H1 (cell line): ENCODE data around the gene TP53RK. TPM values are rescaled to one million over a fixed set of nuclear protein-coding genes. Genes with fewer than 3 reads are reported as not detected.

Experiments
- CTCF ChIA-PET: fragments of 300-600 bp; sonication (Branson Sonifier 250); formaldehyde crosslinking; loops from one replicate; lab custom pipeline; 2021; ENCODE audit not compliant: partially characterized antibody; lab: Charles Lee
- POLR2A ChIA-PET: fragments of 300-600 bp; sonication (Branson Sonifier 250); formaldehyde crosslinking; loops from one replicate; lab custom pipeline; 2021; ENCODE audit warnings: inconsistent platforms; ENCODE audit not compliant: partially characterized antibody; lab: Charles Lee
- DNase-seq, 2 experiments: peaks; one replicate each; pipeline versions ENCODE4 v3.0.0 to v3.0.0-alpha.2; 2010 to 2022; ENCODE audit warnings: low spot score in 2 of 2, low read depth in 1 of 2, mixed read lengths in 1 of 2
- FAIRE-seq: peaks from 2 replicates; lab custom pipeline; 2011; peaks lifted over from hg19 to GRCh38; lab: Jason Lieb, UNC
- H2AFZ ChIP-seq: 2 replicates; pipeline ENCODE4 v1.8.1; 2012; ENCODE audit warnings: low read length, inconsistent platforms
- H2AK5ac ChIP-seq: 2 replicates; pipeline ENCODE4 v1.6.1; 2013; ENCODE audit warnings: low read depth, low read length
- H2BK120ac ChIP-seq: replicated peaks from 2 replicates; pipeline ENCODE3; 2013; ENCODE audit warnings: low read depth, low read length, inconsistent platforms
- H2BK12ac ChIP-seq: 2 replicates; pipeline ENCODE4 v1.6.1; 2013; ENCODE audit warnings: low read depth, low read length
- H2BK15ac ChIP-seq: 2 replicates; pipeline ENCODE4 v1.6.1; 2013; ENCODE audit warnings: low read length
- H2BK20ac ChIP-seq: 2 replicates; pipeline ENCODE4 v1.6.1; 2013; ENCODE audit warnings: low read length
- H2BK5ac ChIP-seq: 2 replicates; pipeline ENCODE4 v1.6.1; 2013; ENCODE audit warnings: low read depth, low read length
- H3K14ac ChIP-seq: 2 replicates; pipeline ENCODE4 v1.6.1; 2013; ENCODE audit warnings: inconsistent platforms; ENCODE audit not compliant: insufficient read length
- H3K18ac ChIP-seq: 2 replicates; pipeline ENCODE4 v1.6.1; 2013; ENCODE audit warnings: low read length; ENCODE audit errors: extremely low read depth
- H3K23ac ChIP-seq: 2 replicates; pipeline ENCODE4 v1.6.1; 2013; ENCODE audit warnings: inconsistent platforms; ENCODE audit not compliant: insufficient read length
- H3K23me2 ChIP-seq: 2 replicates; pipeline ENCODE4 v1.6.1; 2013; ENCODE audit warnings: low read depth, low read length
- H3K27ac ChIP-seq: 2 replicates; pipeline ENCODE4 v1.6.1; 2011; ENCODE audit warnings: low read depth, low read length, inconsistent platforms
- H3K27me3 ChIP-seq, 4 experiments: replicated peaks in 1 of 4; 1 replicate in 1 of 4; 2 replicates in 3 of 4; pipeline versions ENCODE4 v1.6.1 to v1.8.1; 2011 to 2013; ENCODE audit warnings: low read length in 3 of 4, mild to moderate bottlenecking in 3 of 4, inconsistent platforms in 2 of 4, mixed read lengths in 2 of 4, moderate library complexity in 1 of 4; ENCODE audit not compliant: control insufficient read depth in 3 of 4, insufficient read depth in 3 of 4; ENCODE audit errors: extremely low read depth in 1 of 4
- H3K36me3 ChIP-seq, 4 experiments: 2 replicates each; pipeline versions ENCODE4 v1.6.1 to v1.8.1; 2011 to 2013; ENCODE audit warnings: mild to moderate bottlenecking in 4 of 4, low read length in 3 of 4, moderate library complexity in 2 of 4, control low read depth in 1 of 4, inconsistent platforms in 1 of 4; ENCODE audit not compliant: insufficient read depth in 4 of 4, control insufficient read depth in 2 of 4
- H3K4ac ChIP-seq: replicated peaks from 2 replicates; pipeline ENCODE3; 2013; ENCODE audit warnings: low read length, low read depth, mixed read lengths, inconsistent platforms; ENCODE audit not compliant: insufficient read length
- H3K4me1 ChIP-seq, 4 experiments: replicated peaks in 1 of 4; 1 replicate in 1 of 4; 2 replicates in 3 of 4; pipeline versions ENCODE4 v1.6.1 to v1.8.1; 2011 to 2013; ENCODE audit warnings: low read length in 3 of 4, inconsistent platforms in 2 of 4, mixed read lengths in 1 of 4; ENCODE audit not compliant: insufficient read depth in 4 of 4, control insufficient read depth in 3 of 4
- H3K4me2 ChIP-seq, 2 experiments: 2 replicates each; pipeline versions ENCODE4 v1.6.1 to v1.8.1; 2011 to 2013; ENCODE audit warnings: low read depth in 2 of 2, low read length in 2 of 2, control low read depth in 1 of 2, inconsistent platforms in 1 of 2, mild to moderate bottlenecking in 1 of 2; ENCODE audit not compliant: insufficient read depth in 1 of 2
- H3K4me3 ChIP-seq, 4 experiments: fragments of 200-600, 300-600 bp in 1 of 4; sonication (generic), shearing (Covaris generic), sonication (Bioruptor Twin) in 1 of 4; 2 replicates each; pipeline versions ENCODE4 v1.5.1 to v1.8.1; 2011 to 2016; ENCODE audit warnings: low read length in 4 of 4, low read depth in 3 of 4, control low read depth in 2 of 4, inconsistent platforms in 2 of 4, mild to moderate bottlenecking in 2 of 4, mixed read lengths in 1 of 4, moderate library complexity in 1 of 4; ENCODE audit not compliant: insufficient read depth in 2 of 4; ENCODE audit errors: extremely low read depth in 1 of 4
- H3K56ac ChIP-seq: replicated peaks from 2 replicates; pipeline ENCODE3; 2013; ENCODE audit warnings: low read depth, mild to moderate bottlenecking, mixed read lengths, low read length, inconsistent platforms; ENCODE audit not compliant: insufficient read length
- H3K79me1 ChIP-seq: 2 replicates; pipeline ENCODE4 v1.6.1; 2013; ENCODE audit warnings: low read depth, low read length, control low read depth
- H3K79me2 ChIP-seq, 2 experiments: 2 replicates each; pipeline versions ENCODE4 v1.6.1 to v1.8.1; 2012 to 2013; ENCODE audit warnings: low read length in 2 of 2, mild to moderate bottlenecking in 2 of 2, inconsistent platforms in 1 of 2; ENCODE audit not compliant: insufficient read depth in 2 of 2, control insufficient read depth in 1 of 2
- H3K9ac ChIP-seq, 4 experiments: replicated peaks in 1 of 4; 1 replicate in 1 of 4; 2 replicates in 3 of 4; pipeline versions ENCODE4 v1.6.1 to v1.8.1; 2011 to 2013; ENCODE audit warnings: low read depth in 3 of 4, low read length in 3 of 4, control low read depth in 2 of 4, mild to moderate bottlenecking in 2 of 4, moderate library complexity in 2 of 4, inconsistent platforms in 1 of 4; ENCODE audit errors: extremely low read depth in 1 of 4
- H3K9me3 ChIP-seq, 2 experiments: 2 replicates each; pipeline versions ENCODE4 v1.6.1 to v1.8.1; 2012 to 2013; ENCODE audit warnings: mild to moderate bottlenecking in 2 of 2, moderate library complexity in 2 of 2, control low read depth in 1 of 2, inconsistent platforms in 1 of 2, low read depth in 1 of 2, low read length in 1 of 2, mixed read lengths in 1 of 2; ENCODE audit not compliant: insufficient read depth in 2 of 2
- H4K20me1 ChIP-seq, 2 experiments: replicated peaks in 1 of 2; 2 replicates each; pipeline versions ENCODE3 to v1.8.1; 2011 to 2013; ENCODE audit warnings: inconsistent platforms in 2 of 2, low read length in 2 of 2, mild to moderate bottlenecking in 1 of 2; ENCODE audit not compliant: insufficient read depth in 2 of 2, control insufficient read depth in 1 of 2
- H4K5ac ChIP-seq: 2 replicates; pipeline ENCODE4 v1.6.1; 2013; ENCODE audit warnings: low read length, low read depth, mixed read lengths, inconsistent platforms; ENCODE audit not compliant: insufficient read length
- H4K8ac ChIP-seq: 2 replicates; pipeline ENCODE4 v1.8.0; 2013; ENCODE audit warnings: mild to moderate bottlenecking, moderate library complexity, low read length, inconsistent platforms; ENCODE audit not compliant: insufficient read depth; ENCODE audit errors: extremely low read depth
- H4K91ac ChIP-seq: replicated peaks from 2 replicates; pipeline ENCODE3; 2013; ENCODE audit warnings: low read length, mixed read lengths, inconsistent platforms; ENCODE audit not compliant: insufficient read length
- KDM1A ChIP-seq: fragments of 200-600, 300-600 bp; sonication (generic); IDR thresholded peaks from 2 replicates; pipeline ENCODE4 v1.7.1; 2016; ENCODE audit warnings: mild to moderate bottlenecking, low read length, borderline replicate concordance
- PHF8 ChIP-seq: fragments of 200-600 bp; sonication (generic); conservative IDR thresholded peaks from 2 replicates; pipeline ENCODE4 v1.7.1; 2012; ENCODE audit warnings: low read depth, mild to moderate bottlenecking, inconsistent platforms, low read length, moderate library complexity
- WGBS, 2 experiments: shearing (Covaris generic) in 1 of 2; methylation state at CpG; one replicate each; pipeline versions ENCODE4 v1.1.6 to v1.1.7; 2013 to 2015; ENCODE audit warnings: low lambda C conversion rate in 2 of 2, mixed read lengths in 2 of 2, inconsistent platforms in 1 of 2, low coverage in 1 of 2, missing lambda C conversion rate in 1 of 2; ENCODE audit not compliant: insufficient replicate concordance in 2 of 2, insufficient coverage in 1 of 2, insufficient read length in 1 of 2; ENCODE audit errors: extremely low coverage in 1 of 2, missing lambda C conversion rate in 1 of 2; 5-methylcytosine and 5-hydroxymethylcytosine counted together
- polyA plus RNA-seq, 7 experiments: library from polyadenylated mRNA; depleted of rRNA in 3 of 7; stranded (reverse) in 5 of 7; unstranded in 2 of 7; fragments of >200 nt in 5 of 7; fragments of 200-250 nt in 2 of 7; gene quantifications; 1 replicate in 5 of 7; 2 replicates in 1 of 7; 4 replicates in 1 of 7; pipeline versions ENCODE4 v1.2.1 to v1.2.3, GENCODE V29; 2011 to 2013; ENCODE audit warnings: missing spikeins in 2 of 7, mixed read lengths in 2 of 7
- total RNA-seq: library from RNA; stranded (reverse); fragmentation: NEBNext Ultra II Directional; extraction: Animal tissue kit (Norgen Biotek cat#: 25700); gene quantifications from 2 replicates; pipeline ENCODE4 v1.2.1, GENCODE V29; 2021

The TP53RK gene
- total and polyA plus RNA-seq, 2 of the 8 experiments (the other 6 are each of a cell fraction or from before 2014, with no cell fraction given): 8.5 to 16.3 TPM

- Histone ChIP-seq H3K79me2 (no peaks in the 10 kb centered on the region), H3K4me2 (no peak overlapping the region), H4K8ac (peak overlapping the region; percentile 28; the same call in 1 of the 2 replicates), H3K4me3 (no peak overlapping the region), H3K79me1 (no peaks in the 10 kb centered on the region), H2BK5ac (no peak overlapping the region), H3K23me2 (no peaks in the 10 kb centered on the region), H3K36me3 (no peaks in the 10 kb centered on the region), H3K23ac (no peak overlapping the region), H3K9ac (no peak overlapping the region), H3K14ac (no peak overlapping the region), H4K5ac (no peak overlapping the region), H2AFZ (no peak overlapping the region), H3K4ac (no peak overlapping the region), H3K27me3 (no peaks in the 10 kb centered on the region), H3K9me3 (no peaks in the 10 kb centered on the region), H2AK5ac (no peak overlapping the region), H2BK20ac (no peak overlapping the region), H3K27ac (no peak overlapping the region), H3K18ac (no peak overlapping the region), H3K56ac (no peak overlapping the region), H4K91ac (no peak overlapping the region), H4K20me1 (no peaks in the 10 kb centered on the region), H2BK120ac (no peak overlapping the region), H2BK12ac (peak overlapping the region; percentile 50; the same call in 1 of the 2 replicates), H2BK15ac (0 out of 2 replicates have a peak overlapping the region, but pooled peaks have one; percentile 46), H3K4me1 (peaks cover 0 to 4% (median under 1%) of the 10 kb centered on the region in 4 experiments; a peak in 2 of 7 replicates)
- 80% methylated on average over 4 of the region's 4 CpGs; no CpG with 5 or more reads in 1 of the 2 experiments for WGBS, 2 experiments
- CTCF ChIA-PET: interaction anchor here (0.6 to 1.7 kb wide), 6 partner anchors 9 to 75 kb away, joined by 3 to 4 read pairs (median 3); partner anchors contain the start of gene SLC13A3
- TF ChIP-seq KDM1A (peak; percentile 73), PHF8 (no peak)
- POLR2A ChIA-PET: interaction anchor here (0.7 to 1.0 kb wide), 5 partner anchors 8 to 709 kb away, joined by 3 to 4 read pairs (median 3); partner anchors contain the start of gene SLC13A3
- no peak for DNase-seq
- no peak for FAIRE-seq
These were observed 51.7 kb downstream of the TP53RK start for GRCh38 chr20:46637427-46638133.
